Measurements from ENCODE around the gene APOA1.

DNA sequence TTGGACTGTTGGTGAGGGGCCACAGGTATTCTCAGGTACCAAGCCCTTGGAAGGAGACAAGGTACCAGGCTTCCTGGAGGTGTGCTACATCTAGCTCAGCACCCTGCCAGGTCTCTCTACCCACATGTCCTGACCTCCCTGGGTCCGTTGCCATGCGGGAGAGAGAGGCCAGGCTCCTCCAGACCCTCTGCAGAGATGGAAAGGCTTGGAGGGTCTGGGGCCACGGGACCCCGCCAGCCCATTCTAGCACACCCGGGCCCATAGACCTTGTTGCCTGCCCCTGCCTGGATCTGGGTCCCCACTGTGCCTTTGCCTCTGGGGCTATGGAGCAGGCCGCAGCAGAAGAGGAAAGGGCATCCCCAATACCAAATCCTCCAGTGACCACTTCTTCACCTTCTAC, 10.0 kb downstream of the APOA1 start:
- TF ChIP-seq, protein P1, sequence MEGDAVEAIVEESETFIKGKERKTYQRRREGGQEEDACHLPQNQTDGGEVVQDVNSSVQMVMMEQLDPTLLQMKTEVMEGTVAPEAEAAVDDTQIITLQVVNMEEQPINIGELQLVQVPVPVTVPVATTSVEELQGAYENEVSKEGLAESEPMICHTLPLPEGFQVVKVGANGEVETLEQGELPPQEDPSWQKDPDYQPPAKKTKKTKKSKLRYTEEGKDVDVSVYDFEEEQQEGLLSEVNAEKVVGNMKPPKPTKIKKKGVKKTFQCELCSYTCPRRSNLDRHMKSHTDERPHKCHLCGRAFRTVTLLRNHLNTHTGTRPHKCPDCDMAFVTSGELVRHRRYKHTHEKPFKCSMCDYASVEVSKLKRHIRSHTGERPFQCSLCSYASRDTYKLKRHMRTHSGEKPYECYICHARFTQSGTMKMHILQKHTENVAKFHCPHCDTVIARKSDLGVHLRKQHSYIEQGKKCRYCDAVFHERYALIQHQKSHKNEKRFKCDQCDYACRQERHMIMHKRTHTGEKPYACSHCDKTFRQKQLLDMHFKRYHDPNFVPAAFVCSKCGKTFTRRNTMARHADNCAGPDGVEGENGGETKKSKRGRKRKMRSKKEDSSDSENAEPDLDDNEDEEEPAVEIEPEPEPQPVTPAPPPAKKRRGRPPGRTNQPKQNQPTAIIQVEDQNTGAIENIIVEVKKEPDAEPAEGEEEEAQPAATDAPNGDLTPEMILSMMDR (IDR thresholded peaks at IDR 0.05; ENCODE audit: extremely low read depth in 1 of 2, insufficient read depth in 1 of 2, low read depth in 1 of 2, low read length in 2 of 2) = no peak
- no peak for TF ChIP-seq EZH2 (IDR thresholded peaks at IDR 0.05; ENCODE audit: borderline replicate concordance, low read depth, low read length, severe bottlenecking)
- TF ChIP-seq POLR2A (IDR thresholded peaks at IDR 0.05; ENCODE audit: low read depth, low read length) = no peak

Data from endothelial cell of umbilical vein (primary cell).